ENCODE results near the gene TTYH1. TPM values are rescaled to one million over a fixed set of nuclear protein-coding genes. Genes with fewer than 3 reads are reported as not detected.

Gene TTYH1
- total RNA-seq, 6 donors from 2014 or later, result not detected

- TF ChIP-seq POLR2A (IDR thresholded peaks at IDR 0.05) (no peak), POLR2AphosphoS5 (IDR thresholded peaks at IDR 0.05) (no peak), CTCF (IDR thresholded peaks at IDR 0.05) (no peak), EP300 (IDR thresholded peaks at IDR 0.05) (no peak)
- ATAC-seq (ENCODE audit: low FRiP score in 2 of 2) (no peak), DNase-seq (no peak)
- Histone ChIP-seq H3K9me3 (no peaks in the 10 kb centered on the region), H3K36me3 (peaks cover 38 to 53% (median 52%) of the 10 kb centered on the region in 4 donors), H3K4me1 (peaks cover 29 to 61% (median 36%) of the 10 kb centered on the region in 4 donors), H3K27me3 (no peaks in the 10 kb centered on the region), H3K27ac (peak overlapping the region; percentile 97 to 99 (median 98)), H3K4me3 (peak overlapping the region; percentile 65 to 83 (median 82))
- WGBS, 2 donors, result 50 to 81% methylated on average over 1 to 8 of the region's 15 CpGs
These were observed 46.9 kb downstream of the TTYH1 start for GRCh38 chr19:54462047-54462654.

- TF ChIP-seq CTCF (IDR thresholded peaks at IDR 0.05) (peak in 2 of 6 experiments; percentile 25 to 47), EP300 (IDR thresholded peaks at IDR 0.05) (no peak), POLR2AphosphoS5 (IDR thresholded peaks at IDR 0.05) (peak; percentile 75 to 83), POLR2A (IDR thresholded peaks at IDR 0.05) (no peak)
- ATAC-seq (ENCODE audit: low FRiP score in 2 of 2) (peak in 1 of 2 donors; percentile 61), DNase-seq (peak; percentile 79 to 96)
- Histone ChIP-seq H3K27me3 (no peaks in the 10 kb centered on the region), H3K27ac (peak overlapping the region; percentile 97 to 99 (median 98)), H3K4me3 (peak overlapping the region; percentile 65 to 83 (median 82)), H3K36me3 (peaks cover 31 to 45% (median 44%) of the 10 kb centered on the region in 4 donors), H3K4me1 (peaks cover 29 to 61% (median 36%) of the 10 kb centered on the region in 4 donors), H3K9me3 (no peaks in the 10 kb centered on the region)
- WGBS, 2 donors, result 11% methylated on average over 61 of the region's 91 CpGs; no CpG with 5 or more reads in 1 of the 2 donors
These were observed 47.6 kb downstream of the TTYH1 start for GRCh38 chr19:54462655-54463530.

GRCh38 chr19:54463531-54464043, 48.3 kb downstream of the TTYH1 start, which contains the start of gene LENG9:
Gene LENG9, minus strand, starts transcription at chr19:54463778. Its CDS starts 252 bp downstream, at chr19:54463526.
- H3K36me3 ChIP-seq, result peaks cover 24 to 38% (median 37%) of the 10 kb centered on the region in 4 donors
- no peaks in the 10 kb centered on the region for H3K9me3 ChIP-seq
- peaks cover 29 to 61% (median 37%) of the 10 kb centered on the region in 4 donors for H3K4me1 ChIP-seq
- DNase-seq, result peak; percentile 95 to 100
- H3K27me3 ChIP-seq, result no peaks in the 10 kb centered on the region
- peak; percentile 85 to 93 for ATAC-seq (ENCODE audit: low FRiP score in 2 of 2)
- peak within 1 kb of the TSS; percentile 65 to 83 (median 82) for H3K4me3 ChIP-seq
- peak within 1 kb of the TSS; percentile 97 to 99 (median 98) for H3K27ac ChIP-seq
- WGBS, 2 donors, result 1% methylated on average over 19 to 38 of the region's 41 CpGs
- TF ChIP-seq POLR2AphosphoS5 (IDR thresholded peaks at IDR 0.05) (peak; percentile 94 to 97), POLR2A (IDR thresholded peaks at IDR 0.05) (peak; percentile 80 to 96 (median 89)), EP300 (IDR thresholded peaks at IDR 0.05) (peak in 2 of 4 donors; percentile 29 to 49), CTCF (IDR thresholded peaks at IDR 0.05) (no peak)

- ATAC-seq (ENCODE audit: low FRiP score in 2 of 2), result peak; percentile 61 to 90
- DNase-seq, result peak in 1 of 2 donors; percentile 98
- TF ChIP-seq CTCF (IDR thresholded peaks at IDR 0.05) (no peak), POLR2A (IDR thresholded peaks at IDR 0.05) (peak in 1 of 4 donors; percentile 32), EP300 (IDR thresholded peaks at IDR 0.05) (peak in 1 of 4 donors; percentile 44), POLR2AphosphoS5 (IDR thresholded peaks at IDR 0.05) (no peak)
- Histone ChIP-seq H3K27ac (peak overlapping the region; percentile 97 to 99 (median 98)), H3K27me3 (no peaks in the 10 kb centered on the region), H3K36me3 (peaks cover 18 to 33% (median 32%) of the 10 kb centered on the region in 4 donors), H3K9me3 (no peaks in the 10 kb centered on the region), H3K4me1 (peaks cover 29 to 64% (median 40%) of the 10 kb centered on the region in 4 donors), H3K4me3 (peak overlapping the region; percentile 45 to 83 (median 73))
- 1% methylated on average over 26 of the region's 26 CpGs for WGBS, 2 donors
These were observed 48.9 kb downstream of the TTYH1 start for GRCh38 chr19:54464044-54464629.

Data from upper lobe of left lung (tissue), 6 donors.